CD4-positive, alpha-beta T cell (primary cell): Measurements from ENCODE around the gene DDN. TPM values are rescaled to one million over a fixed set of nuclear protein-coding genes. Genes with fewer than 3 reads are reported as not detected.

Experiments
- ATAC-seq: fragments of 200-7000 bp; cut with Tn5 transposase; one replicate; pipeline ENCODE4 v1.10.0; 2022; ENCODE audit warnings: mild to moderate bottlenecking; ENCODE audit not compliant: poor library complexity
- CTCF ChIA-PET: fragments of 350-600 bp; sonication (Branson Sonifier 250); formaldehyde crosslinking; loops from one replicate; lab custom pipeline; 2021; ENCODE audit warnings: antibody characterized with exemption, inconsistent platforms; lab: Charles Lee
- POLR2A ChIA-PET: fragments of 350-600 bp; sonication (Branson Sonifier 250); formaldehyde crosslinking; loops from one replicate; lab custom pipeline; 2021; ENCODE audit warnings: antibody characterized with exemption, inconsistent platforms; lab: Charles Lee
- DNase-seq, 14 experiments: peaks; one replicate each; pipeline ENCODE4 v3.0.0-alpha.2; 2013 to 2020; ENCODE audit warnings: mixed read lengths in 2 of 14
- H3K27ac ChIP-seq, 2 donors: one replicate each; pipeline versions ENCODE4 v1.5.1 to v1.7.0; 2013; ENCODE audit warnings: low read length in 2 of 2, low read depth in 1 of 2, mild to moderate bottlenecking in 1 of 2
- H3K27me3 ChIP-seq, 2 experiments: 1 replicate in 1 of 2; 2 replicates in 1 of 2; pipeline versions ENCODE4 v1.6.1 to v1.7.0; 2013; ENCODE audit warnings: low read length in 2 of 2, control low read depth in 1 of 2, mild to moderate bottlenecking in 1 of 2, moderate library complexity in 1 of 2; ENCODE audit not compliant: insufficient read depth in 2 of 2, control insufficient read depth in 1 of 2
- H3K36me3 ChIP-seq: one replicate; pipeline ENCODE4 v1.6.1; 2013; ENCODE audit warnings: low read length, control low read depth; ENCODE audit not compliant: insufficient read depth
- H3K4me1 ChIP-seq: one replicate; pipeline ENCODE4 v1.6.1; 2013; ENCODE audit warnings: low read length, control low read depth; ENCODE audit not compliant: insufficient read depth
- H3K4me3 ChIP-seq: one replicate; pipeline ENCODE4 v1.5.1; 2013; ENCODE audit warnings: mild to moderate bottlenecking, low read length, moderate library complexity
- H3K9me3 ChIP-seq, 2 experiments: 1 replicate in 1 of 2; 2 replicates in 1 of 2; pipeline versions ENCODE4 v1.6.1 to v1.7.0; 2013; ENCODE audit warnings: low read length in 2 of 2, mild to moderate bottlenecking in 2 of 2, control low read depth in 1 of 2, moderate library complexity in 1 of 2; ENCODE audit not compliant: control insufficient read depth in 1 of 2, insufficient read depth in 1 of 2
- H3K27ac Mint-ChIP-seq: one replicate; pipeline ENCODE4 v1.8.0; 2020; ENCODE audit warnings: mixed read lengths
- H3K27me3 Mint-ChIP-seq: one replicate; pipeline ENCODE4 v1.8.0; 2021; ENCODE audit warnings: mixed read lengths
- H3K36me3 Mint-ChIP-seq: one replicate; pipeline ENCODE4 v1.8.0; 2021; ENCODE audit warnings: low read depth, mixed read lengths
- H3K4me1 Mint-ChIP-seq: one replicate; pipeline ENCODE4 v1.8.0; 2021; ENCODE audit warnings: low read depth, mixed read lengths
- H3K4me3 Mint-ChIP-seq: one replicate; pipeline ENCODE4 v1.8.0; 2020; ENCODE audit warnings: mild to moderate bottlenecking, mixed read lengths
- H3K9me3 Mint-ChIP-seq: one replicate; pipeline ENCODE4 v1.8.0; 2020; ENCODE audit warnings: mixed read lengths
- CTCF ChIP-seq: fragments of 200-600 bp; IDR thresholded peaks from one replicate; pipeline ENCODE4 v1.8.0; 2022; ENCODE audit warnings: antibody characterized with exemption, mild to moderate bottlenecking
- intact Hi-C, 2 experiments: fragments of 100-400 bp; cut with DNase I in 1 of 2; cut with micrococcal nuclease in 1 of 2; formaldehyde crosslinking; loops; one replicate each; pipeline versions ENCODE4 v1.15.1 to v1.9.0; 2023 to 2025; cut with DNase I, micrococcal nuclease
- total RNA-seq, 174 experiments: library from RNA in 2 of 174; stranded (reverse) in 2 of 174; gene quantifications; one replicate each; pipeline ENCODE4 v1.2.3 and lab custom pipeline; 2021 to 2026

DDN gene
- total RNA-seq, 2 experiments from 2014 or later: 0.30 to 0.47 TPM

GRCh38 chr12:48947727-48948126, 51.4 kb downstream of the DDN start:
- no peak overlapping the region for H3K4me3 Mint-ChIP-seq
- peak overlapping the region; percentile 13 for H3K27ac Mint-ChIP-seq
- Histone ChIP-seq H3K9me3 (no peaks in the 10 kb centered on the region), H3K27me3 (no peaks in the 10 kb centered on the region), H3K4me1 (no peaks in the 10 kb centered on the region), H3K36me3 (peaks cover 18% of the 10 kb centered on the region), H3K27ac (no peak overlapping the region), H3K4me3 (no peak overlapping the region)
- ChIA-PET CTCF (interaction anchor here (0.6 to 1.1 kb wide), 2 partner anchors 30 kb away, joined by 3 read pairs; partner anchors contain the start of gene WNT1), POLR2A (interaction anchor here (1.2 to 1.8 kb wide), 2 partner anchors 70 to 82 kb away, joined by 3 to 4 read pairs; partner anchors contain the start of gene RND1)
- no peak for TF ChIP-seq CTCF
- no peaks in the 10 kb centered on the region for H3K27me3 Mint-ChIP-seq
- no peak for ATAC-seq
- intact Hi-C loops: no loop called here
- H3K4me1 Mint-ChIP-seq: peaks cover 33% of the 10 kb centered on the region
- H3K36me3 Mint-ChIP-seq: peaks cover 37% of the 10 kb centered on the region
- H3K9me3 Mint-ChIP-seq: no peaks in the 10 kb centered on the region
- no peak for DNase-seq

- Histone ChIP-seq H3K27ac (no peak overlapping the region), H3K36me3 (peaks cover 16% of the 10 kb centered on the region), H3K4me3 (no peak overlapping the region), H3K4me1 (no peaks in the 10 kb centered on the region), H3K9me3 (no peaks in the 10 kb centered on the region), H3K27me3 (no peaks in the 10 kb centered on the region)
- H3K4me3 Mint-ChIP-seq: no peak overlapping the region
- no peaks in the 10 kb centered on the region for H3K27me3 Mint-ChIP-seq
- H3K27ac Mint-ChIP-seq: peak overlapping the region; percentile 46
- intact Hi-C loops: no loop called here
- ChIA-PET CTCF (interaction anchor here (0.6 kb wide), 1 partner anchor 31 kb away, joined by 3 read pairs; the partner anchor contains the start of gene WNT1), POLR2A (interaction anchor here (1.8 kb wide), 1 partner anchor 81 kb away, joined by 4 read pairs; the partner anchor contains the start of gene RND1)
- TF ChIP-seq CTCF: no peak
- H3K9me3 Mint-ChIP-seq: no peaks in the 10 kb centered on the region
- H3K36me3 Mint-ChIP-seq: peaks cover 37% of the 10 kb centered on the region
- no peak for ATAC-seq
- H3K4me1 Mint-ChIP-seq: peaks cover 26% of the 10 kb centered on the region
- DNase-seq: no peak
These were observed 52.2 kb downstream of the DDN start for GRCh38 chr12:48946943-48947342.

- TF ChIP-seq CTCF: no peak
- H3K27me3 ChIP-seq: no peaks in the 10 kb centered on the region
- H3K4me1 ChIP-seq: no peaks in the 10 kb centered on the region
- ATAC-seq (no peak), DNase-seq (no peak)
- H3K27ac ChIP-seq: no peak overlapping the region
- CTCF ChIA-PET: no interaction called here
- intact Hi-C loops: no loop called here
- H3K27me3 Mint-ChIP-seq: no peaks in the 10 kb centered on the region
- no peak overlapping the region for H3K4me3 ChIP-seq
- POLR2A ChIA-PET: no interaction called here
- peaks cover 42% of the 10 kb centered on the region for H3K36me3 Mint-ChIP-seq
- no peaks in the 10 kb centered on the region for H3K9me3 ChIP-seq
- peaks cover 16% of the 10 kb centered on the region for H3K36me3 ChIP-seq
- peaks cover 24% of the 10 kb centered on the region for H3K4me1 Mint-ChIP-seq
- H3K9me3 Mint-ChIP-seq: no peaks in the 10 kb centered on the region
- H3K27ac Mint-ChIP-seq: peak overlapping the region; percentile 46
- H3K4me3 Mint-ChIP-seq: no peak overlapping the region
These were observed 53.0 kb downstream of the DDN start for GRCh38 chr12:48946205-48946604.

Other genes starting within 250 kb of the DDN start
- gene ADCY6, start 210.3 kb downstream of the DDN start, total RNA-seq: not detected
- 1 to 10 TPM; 3.9 to 5.7 TPM for gene CACNB3, start 180.9 kb downstream of the DDN start, total RNA-seq
- gene DDX23, start 147.2 kb downstream of the DDN start, total RNA-seq: 10 to 100 TPM; 69.4 to 76.5 TPM
- 1 to 10 TPM; 4.8 to 5.7 TPM for gene RND1, start 133.5 kb downstream of the DDN start, total RNA-seq
- gene FKBP11, start 73.9 kb downstream of the DDN start, total RNA-seq: 10 to 100 TPM; 82.3 to 85.9 TPM
- 10 to 100 TPM; 32.0 to 34.6 TPM for gene ARF3, start 41.9 kb downstream of the DDN start, total RNA-seq
- gene WNT10B, start 27.6 kb downstream of the DDN start, total RNA-seq: 10 to 100 TPM; 10.8 TPM
- 1 to 10 TPM; 1.8 to 2.7 TPM for gene WNT1, start 21.1 kb downstream of the DDN start, total RNA-seq
- 10 to 100 TPM; 34.6 to 38.2 TPM for gene PRKAG1, start 19.4 kb upstream of the DDN start, total RNA-seq
- gene KMT2D, start 61.4 kb upstream of the DDN start, total RNA-seq: 100 to 1,000 TPM; 107 to 110 TPM
- 1 to 10 TPM; 5.1 to 6.0 TPM for gene RHEBL1, start 70.6 kb upstream of the DDN start, total RNA-seq
- gene DHH, start 95.4 kb upstream of the DDN start, total RNA-seq: 1 to 10 TPM in 1 of 2 experiments, under 1 TPM in 1; 0.71 to 1.1 TPM
- gene LMBR1L, start 111.5 kb upstream of the DDN start, total RNA-seq: 100 to 1,000 TPM; 401 to 418 TPM
- gene TUBA1B, start 132.0 kb upstream of the DDN start, total RNA-seq: 100 to 1,000 TPM; 116 to 120 TPM
- gene TUBA1A, start 189.7 kb upstream of the DDN start, total RNA-seq: 100 to 1,000 TPM; 295 to 305 TPM